GM18951 (cell line): ENCODE data around the gene CFAP65.

Source experiments
- POLR2A ChIP-seq: IDR thresholded peaks from 4 replicates; pipeline ENCODE4 v1.6.1; 2011; ENCODE audit warnings: mild to moderate bottlenecking; ENCODE audit not compliant: insufficient read length, insufficient read depth; ENCODE audit errors: extremely low read depth
- in situ Hi-C: fragments of 300-500 bp; cut with MboI; formaldehyde crosslinking; loops from one replicate; pipeline ENCODE4 v1.12.0; 2022; ENCODE audit warnings: low sequenced_read_pairs, mixed read lengths, inconsistent platforms; ENCODE audit not compliant: unreplicated experiment

CFAP65 gene

GRCh38 chr2:218961229-218961628 is 80.1 kb downstream of the CFAP65 start:
- in situ Hi-C loops: no loop called here
- no peak for TF ChIP-seq POLR2A

DNA sequence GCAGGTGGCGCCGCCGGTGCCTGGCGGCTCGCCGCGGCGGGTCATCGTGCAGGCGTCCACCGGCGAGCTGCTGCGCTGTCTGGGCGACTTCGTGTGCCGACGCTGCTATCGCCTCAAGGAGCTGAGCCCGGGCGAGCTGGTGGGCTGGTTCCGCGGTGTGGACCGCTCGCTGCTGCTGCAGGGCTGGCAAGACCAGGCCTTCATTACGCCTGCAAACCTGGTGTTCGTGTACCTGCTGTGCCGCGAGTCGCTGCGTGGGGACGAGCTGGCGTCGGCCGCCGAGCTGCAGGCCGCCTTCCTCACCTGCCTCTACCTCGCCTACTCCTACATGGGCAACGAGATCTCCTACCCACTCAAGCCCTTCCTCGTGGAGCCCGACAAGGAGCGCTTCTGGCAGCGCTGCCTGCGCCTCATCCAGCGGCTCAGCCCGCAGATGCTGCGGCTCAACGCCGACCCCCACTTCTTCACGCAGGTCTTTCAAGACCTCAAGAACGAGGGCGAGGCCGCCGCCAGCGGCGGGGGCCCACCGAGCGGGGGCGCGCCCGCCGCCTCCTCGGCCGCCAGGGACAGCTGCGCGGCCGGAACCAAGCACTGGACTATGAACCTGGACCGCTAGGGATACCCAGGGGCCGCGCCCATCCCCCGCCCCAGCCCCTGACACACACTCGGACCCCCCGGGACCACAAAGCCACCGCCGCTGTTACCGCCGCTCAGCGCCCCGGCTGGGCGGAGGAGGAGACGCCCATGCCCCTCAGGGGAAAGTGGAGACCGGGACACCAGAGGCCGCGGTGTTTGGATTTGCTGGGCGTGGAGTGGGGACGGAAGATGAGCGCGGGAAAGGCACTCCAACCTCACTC is 80.8 kb downstream of the CFAP65 start:
- no peak for TF ChIP-seq POLR2A
- in situ Hi-C loops: no loop called here

GRCh38 chr2:218959761-218960308 is 81.5 kb downstream of the CFAP65 start:
- in situ Hi-C loops: no loop called here
- no peak for TF ChIP-seq POLR2A

DNA sequence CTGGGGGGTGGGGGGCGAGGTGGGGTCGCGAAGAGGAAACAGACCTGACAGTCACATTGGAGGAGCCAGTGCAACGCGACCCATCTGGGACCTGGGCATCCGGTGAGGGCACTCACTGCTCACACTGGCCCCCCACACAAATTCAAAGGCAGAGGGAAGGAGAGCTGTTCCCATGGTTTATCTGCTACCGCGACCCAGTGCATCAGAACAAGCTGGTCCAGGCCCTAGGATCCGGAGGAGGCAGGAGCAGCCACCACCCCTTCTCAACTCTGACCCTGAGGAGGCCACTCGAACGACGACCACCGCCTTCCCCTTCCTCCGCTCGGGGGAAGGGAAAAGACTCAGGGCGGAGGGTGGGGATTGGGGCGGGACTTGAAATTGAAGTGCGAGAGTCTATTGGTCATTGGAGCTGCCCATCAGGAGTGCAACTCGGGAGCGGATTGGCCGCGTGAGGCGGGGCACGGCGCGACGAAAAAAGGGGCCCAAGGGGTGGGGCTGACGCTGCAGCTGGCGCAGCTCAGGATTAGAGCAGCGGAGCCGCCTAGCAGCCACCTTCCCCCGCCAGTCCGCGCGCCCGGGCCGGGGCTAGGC is 82.1 kb downstream of the CFAP65 start, which contains the start of gene CDK5R2:
CDK5R2 (plus strand) TSS at position 526 of the 591 bp plus-strand sequence. CDS start 155 bp downstream, outside the sequence.
- in situ Hi-C loops: no loop called here
- no peak for TF ChIP-seq POLR2A

GRCh38 chr2:218958276-218958675 is 83.0 kb downstream of the CFAP65 start:
- no peak for TF ChIP-seq POLR2A
- in situ Hi-C loops: no loop called here

GRCh38 chr2:218957671-218958070 is 83.6 kb downstream of the CFAP65 start:
- no peak for TF ChIP-seq POLR2A
- in situ Hi-C loops: no loop called here

DNA sequence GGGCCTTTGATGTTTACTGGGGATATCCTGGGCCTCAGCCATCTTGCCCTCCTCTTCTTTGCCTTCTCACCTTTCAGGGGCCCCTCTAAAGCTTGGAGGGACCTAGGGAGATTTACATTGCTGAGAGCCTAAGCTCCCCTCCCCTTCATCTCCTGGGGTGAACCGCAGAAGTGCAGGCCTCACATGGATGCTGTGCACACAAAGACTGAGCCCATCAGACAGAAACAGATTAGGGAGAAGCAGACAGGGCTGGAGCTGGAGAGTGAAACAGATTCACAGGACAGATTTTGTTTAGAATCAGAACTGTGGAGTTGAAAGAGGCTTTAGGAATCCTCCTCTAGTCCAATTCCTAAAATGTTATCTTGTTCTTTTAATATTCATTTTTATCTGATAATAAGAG is 85.3 kb downstream of the CFAP65 start:
- in situ Hi-C loops: no loop called here
- no peak for TF ChIP-seq POLR2A

DNA sequence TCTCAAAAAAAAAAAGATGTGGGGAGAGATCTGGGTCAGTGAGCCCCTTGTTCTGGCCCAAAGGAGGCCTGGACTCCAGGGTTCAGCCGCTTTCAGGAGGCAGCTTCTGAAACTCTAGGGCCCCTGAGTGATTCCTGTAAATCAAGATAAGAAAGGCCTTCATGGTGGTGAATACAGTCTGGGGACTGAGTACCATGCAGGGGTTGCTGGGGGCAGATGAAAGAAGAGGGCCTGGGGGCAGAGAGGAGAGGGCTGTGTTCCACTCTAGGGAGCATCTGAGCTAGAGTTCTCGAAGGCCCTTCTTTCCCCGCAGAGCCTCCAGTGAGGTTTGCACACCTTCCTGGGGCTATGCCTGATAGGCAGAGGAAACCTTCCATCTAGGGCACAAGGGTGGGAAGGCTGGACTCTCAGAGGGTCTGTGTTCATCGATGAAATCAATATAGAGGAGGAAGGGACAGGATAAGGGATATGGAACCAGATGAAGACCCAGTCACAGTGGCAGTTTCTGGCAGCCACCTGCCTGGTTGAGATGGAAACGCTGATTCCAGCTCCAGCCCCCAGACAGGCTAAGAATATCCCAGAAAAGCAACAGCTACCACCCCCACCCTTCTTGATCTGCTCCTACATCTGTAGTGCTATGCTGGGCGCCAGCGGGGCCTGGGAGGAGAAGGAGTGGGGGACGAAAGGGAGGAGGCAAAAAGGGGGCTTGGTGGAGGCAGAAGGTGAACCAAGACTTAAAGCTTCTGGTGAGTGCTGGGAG is 86.6 kb downstream of the CFAP65 start:
- no peak for TF ChIP-seq POLR2A
- in situ Hi-C loops: no loop called here

DNA sequence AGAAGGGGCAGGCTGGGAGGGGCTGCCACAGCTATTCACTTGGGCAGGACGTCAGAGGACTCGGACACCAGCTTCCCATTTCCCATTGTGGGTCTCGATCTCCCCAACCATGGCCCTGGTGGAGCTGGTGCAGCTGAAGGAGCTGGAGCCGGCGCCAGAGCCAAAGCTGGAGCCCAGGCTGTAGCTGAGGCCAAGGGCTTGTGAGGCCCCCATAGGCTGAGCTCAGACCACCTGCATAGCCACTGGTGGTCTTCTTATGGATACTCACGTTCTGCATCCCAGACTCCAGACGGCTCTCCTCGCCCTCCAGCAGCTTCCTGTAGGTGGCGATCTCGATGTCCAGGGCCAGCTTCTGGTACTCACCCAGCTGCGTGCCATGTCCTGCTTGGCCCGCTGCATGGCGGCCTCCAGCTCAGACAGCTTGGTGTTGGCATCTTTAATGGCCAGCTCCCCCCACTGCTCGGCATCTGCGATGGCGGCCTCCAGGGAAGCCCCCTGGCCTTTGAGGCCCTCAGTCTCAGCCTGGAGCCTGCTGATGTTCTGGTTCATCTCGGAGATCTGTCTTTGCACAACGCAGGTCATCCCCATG is 87.9 kb downstream of the CFAP65 start:
- no peak for TF ChIP-seq POLR2A
- in situ Hi-C loops: no loop called here
